Esophagus muscularis mucosa (tissue), 4 donors: ENCODE results near the gene PPM1M. TPM values are rescaled to one million over a fixed set of nuclear protein-coding genes. Genes with fewer than 3 reads are reported as not detected.

Source experiments
- DNase-seq: peaks from one replicate; pipeline ENCODE4 v3.0.0-alpha.2; 2017; ENCODE audit errors: extremely low spot score
- H3K27ac ChIP-seq, 4 donors: fragments of 200-600 bp; sonication (generic); replicated peaks in 1 of 4; 1 replicate in 3 of 4; 2 replicates in 1 of 4; pipeline ENCODE4 v1.5.1; 2016 to 2019; ENCODE audit warnings: mild to moderate bottlenecking in 1 of 4
- H3K27me3 ChIP-seq, 4 donors: fragments of 200-600 bp; sonication (generic); one replicate each; pipeline versions ENCODE4 v1.5.1 to v1.6.0; 2016 to 2019
- H3K36me3 ChIP-seq, 4 donors: fragments of 200-600 bp; sonication (generic); one replicate each; pipeline ENCODE4 v1.5.1; 2016 to 2019
- H3K4me1 ChIP-seq, 4 donors: fragments of 200-600 bp; sonication (generic); one replicate each; pipeline ENCODE4 v1.5.1; 2016 to 2019
- H3K4me3 ChIP-seq, 4 donors: fragments of 200-600 bp; sonication (generic); 1 replicate in 2 of 4; 2 replicates in 2 of 4; pipeline ENCODE4 v1.5.1; 2016 to 2019; ENCODE audit warnings: mild to moderate bottlenecking in 4 of 4, moderate library complexity in 1 of 4
- H3K9me3 ChIP-seq, 4 donors: fragments of 200-600 bp; sonication (generic); 1 replicate in 3 of 4; 2 replicates in 1 of 4; pipeline ENCODE4 v1.5.1; 2016 to 2019
- CTCF ChIP-seq, 3 experiments: fragments of 200-600 bp in 2 of 3; fragments of 450-650 bp in 1 of 3; sonication (generic) in 2 of 3; IDR thresholded peaks; one replicate each; pipeline ENCODE4 v1.5.1; 2017 to 2019; ENCODE audit warnings: antibody characterized with exemption in 3 of 3, mild to moderate bottlenecking in 2 of 3, moderate library complexity in 1 of 3
- EP300 ChIP-seq: sonication (generic); formaldehyde crosslinking; IDR thresholded peaks from one replicate; pipeline ENCODE4 v1.6.1; 2017; ENCODE audit warnings: antibody characterized with exemption
- POLR2A ChIP-seq: fragments of 450-650 bp; IDR thresholded peaks from one replicate; pipeline ENCODE4 v1.6.1; 2017; ENCODE audit warnings: antibody characterized with exemption, moderate library complexity, mild to moderate bottlenecking, low read depth
- POLR2AphosphoS5 ChIP-seq, 2 donors: sonication (generic); formaldehyde crosslinking; IDR thresholded peaks; one replicate each; pipeline ENCODE4 v1.6.1; 2017; ENCODE audit warnings: antibody characterized with exemption in 2 of 2
- WGBS: methylation state at CpG from one replicate; pipeline ENCODE4 v1.1.5; 2018; 5-methylcytosine and 5-hydroxymethylcytosine counted together
- intact Hi-C: fragments of 100-400 bp; cut with DNase I; formaldehyde crosslinking; loops from one replicate; pipeline ENCODE4 v1.15.1; 2023
- total RNA-seq, 4 donors: library from RNA; depleted of rRNA; stranded (reverse); fragments of >200 nt; gene quantifications; one replicate each; pipeline versions ENCODE4 v1.1.0 to v1.2.1, GENCODE V29; 2016

The PPM1M gene
- total RNA-seq, 4 donors from 2014 or later, result 24.1 to 35.7 (median 32.4) TPM

GRCh38 chr3:52230461-52230860 lies 15.1 kb upstream of the PPM1M start:
- TF ChIP-seq POLR2A (no peak), EP300 (no peak), CTCF (IDR thresholded peaks at IDR 0.05) (no peak), POLR2AphosphoS5 (IDR thresholded peaks at IDR 0.05) (no peak)
- H3K4me3 ChIP-seq, result no peak overlapping the region
- H3K27me3 ChIP-seq, result no peaks in the 10 kb centered on the region
- H3K4me1 ChIP-seq, result peaks cover 16 to 41% (median 38%) of the 10 kb centered on the region in 4 donors
- H3K27ac ChIP-seq, result no peak overlapping the region
- no peaks in the 10 kb centered on the region for H3K9me3 ChIP-seq
- peaks cover 28 to 80% (median 62%) of the 10 kb centered on the region in 4 donors for H3K36me3 ChIP-seq
- intact Hi-C loops, result loop anchor here (2.0 kb wide), 1 partner anchor 106 kb away; no protein-coding TSS in a partner anchor
- WGBS, result 84% methylated on average over 5 of the region's 6 CpGs
- no peak for DNase-seq

GRCh38 chr3:52230889-52231499 lies 14.6 kb upstream of the PPM1M start:
- 87% methylated on average over 3 of the region's 16 CpGs for WGBS
- DNase-seq, result no peak
- Histone ChIP-seq H3K36me3 (peaks cover 28 to 80% (median 62%) of the 10 kb centered on the region in 4 donors), H3K27me3 (no peaks in the 10 kb centered on the region), H3K9me3 (no peaks in the 10 kb centered on the region), H3K27ac (no peak overlapping the region), H3K4me1 (peaks cover 21 to 46% (median 43%) of the 10 kb centered on the region in 4 donors), H3K4me3 (no peak overlapping the region)
- intact Hi-C loops, result loop anchor here (2.0 kb wide), 1 partner anchor 106 kb away; no protein-coding TSS in a partner anchor
- no peak for TF ChIP-seq POLR2AphosphoS5 (IDR thresholded peaks at IDR 0.05)
- TF ChIP-seq POLR2A, result no peak
- TF ChIP-seq CTCF (IDR thresholded peaks at IDR 0.05), result no peak
- TF ChIP-seq EP300, result no peak

GRCh38 chr3:52231502-52232278 lies 13.9 kb upstream of the PPM1M start:
- Histone ChIP-seq H3K4me3 (no peak overlapping the region), H3K36me3 (peaks cover 28 to 80% (median 62%) of the 10 kb centered on the region in 4 donors), H3K4me1 (peaks cover 28 to 53% (median 50%) of the 10 kb centered on the region in 4 donors), H3K9me3 (no peaks in the 10 kb centered on the region), H3K27ac (no peak overlapping the region), H3K27me3 (no peaks in the 10 kb centered on the region)
- 66% methylated on average over 19 of the region's 34 CpGs for WGBS
- TF ChIP-seq POLR2AphosphoS5 (IDR thresholded peaks at IDR 0.05) (peak; percentile 63 to 68), EP300 (no peak), CTCF (IDR thresholded peaks at IDR 0.05) (peak in 2 of 3 experiments; percentile 80 to 90), POLR2A (no peak)
- no peak for DNase-seq
- intact Hi-C loops, result loop anchor here (2.0 kb wide), 1 partner anchor 105 kb away; no protein-coding TSS in a partner anchor

GRCh38 chr3:52232279-52233107 lies 13.1 kb upstream of the PPM1M start:
- WGBS, result 81% methylated on average over 28 of the region's 28 CpGs
- intact Hi-C loops, result no loop called here
- Histone ChIP-seq H3K4me1 (peaks cover 36 to 61% (median 58%) of the 10 kb centered on the region in 4 donors), H3K9me3 (no peaks in the 10 kb centered on the region), H3K27me3 (no peaks in the 10 kb centered on the region), H3K36me3 (peaks cover 28 to 75% (median 60%) of the 10 kb centered on the region in 4 donors), H3K27ac (no peak overlapping the region), H3K4me3 (no peak overlapping the region)
- DNase-seq, result no peak
- TF ChIP-seq POLR2A (no peak), POLR2AphosphoS5 (IDR thresholded peaks at IDR 0.05) (no peak), CTCF (IDR thresholded peaks at IDR 0.05) (no peak), EP300 (no peak)
